A172 (cell line): ENCODE results near the gene TPSD1. TPM values are rescaled to one million over a fixed set of nuclear protein-coding genes. Genes with fewer than 3 reads are reported as not detected.
A peak's percentile ranks its signal among the peaks of the same experiment; 100 is the strongest.

ENCODE experiments used
- DNase-seq: peaks from one replicate; pipeline ENCODE4 v3.0.0-alpha.2; 2015; ENCODE audit warnings: low spot score
- total RNA-seq: library from RNA; depleted of rRNA; stranded (reverse); fragments of >200 nt; shearing (Covaris generic); gene quantifications from 2 replicates; pipeline ENCODE4 v1.2.3, GENCODE V29; 2014; rRNA removed

Gene TPSD1
- total RNA-seq, 1 experiment from 2014 or later = not detected

DNA sequence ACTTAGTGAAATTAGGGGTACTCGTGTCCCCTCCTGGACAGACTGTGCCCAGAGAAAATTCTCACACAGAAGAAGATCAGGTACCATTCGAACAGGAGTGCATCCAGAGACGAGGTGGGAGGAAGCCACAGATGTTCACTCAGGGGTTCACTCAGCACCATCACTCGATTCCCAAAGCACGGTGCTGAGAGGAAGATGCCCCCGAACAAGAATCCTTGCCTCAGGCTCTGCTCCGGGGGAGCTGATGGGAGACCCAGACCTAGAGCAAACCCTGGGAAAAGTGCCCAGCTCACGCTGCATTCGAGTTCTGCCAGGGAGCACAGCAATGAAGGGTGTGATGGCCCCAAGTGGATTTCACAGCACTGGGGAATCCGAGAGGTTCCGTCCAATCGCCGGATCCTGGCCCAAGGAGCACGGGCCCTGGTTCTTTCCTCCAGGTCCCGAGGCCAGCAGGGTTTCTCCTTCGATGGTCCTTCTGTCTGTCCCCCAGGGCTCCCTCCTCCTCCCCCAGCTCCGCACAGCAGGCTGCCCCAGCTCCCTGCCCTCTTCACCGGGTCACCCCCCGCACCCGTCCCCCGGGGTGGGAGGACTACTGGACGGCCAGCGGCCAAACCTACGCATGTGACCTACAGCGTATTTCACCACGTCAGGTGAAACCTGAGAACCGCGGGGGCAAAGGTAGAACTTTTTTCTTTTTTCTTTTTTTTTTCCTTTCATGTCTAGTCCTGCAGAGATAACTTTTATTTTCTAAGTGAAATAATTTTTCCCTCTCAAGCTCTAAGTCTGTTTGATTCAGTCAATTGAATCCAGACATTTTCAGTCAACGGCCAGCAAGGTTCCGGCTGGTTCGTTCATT lies 43.4 kb downstream of the TPSD1 start:
- no peak for DNase-seq

DNA sequence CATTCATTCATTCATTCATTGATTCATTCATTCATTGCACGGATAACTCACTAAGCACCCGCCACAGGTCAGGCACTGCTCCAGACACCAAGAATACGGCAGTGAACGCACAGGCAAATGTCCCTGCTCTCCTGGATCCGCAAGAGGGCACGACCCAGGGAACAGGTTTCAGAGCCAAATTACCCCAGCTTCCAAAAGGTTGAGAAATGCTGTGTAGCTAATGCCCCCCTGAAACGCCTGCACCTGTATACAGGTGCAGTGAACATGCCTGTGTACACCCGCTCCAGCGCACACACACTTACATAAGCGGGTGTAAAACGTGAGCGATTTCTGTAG lies 44.0 kb downstream of the TPSD1 start:
- no peak for DNase-seq

GRCh38 chr16:1300664-1301476 lies 45.0 kb downstream of the TPSD1 start:
- no peak for DNase-seq

GRCh38 chr16:1301562-1301961 lies 45.7 kb downstream of the TPSD1 start:
- DNase-seq = no peak

GRCh38 chr16:1305823-1306222 lies 50.0 kb downstream of the TPSD1 start:
- DNase-seq = no peak

DNA sequence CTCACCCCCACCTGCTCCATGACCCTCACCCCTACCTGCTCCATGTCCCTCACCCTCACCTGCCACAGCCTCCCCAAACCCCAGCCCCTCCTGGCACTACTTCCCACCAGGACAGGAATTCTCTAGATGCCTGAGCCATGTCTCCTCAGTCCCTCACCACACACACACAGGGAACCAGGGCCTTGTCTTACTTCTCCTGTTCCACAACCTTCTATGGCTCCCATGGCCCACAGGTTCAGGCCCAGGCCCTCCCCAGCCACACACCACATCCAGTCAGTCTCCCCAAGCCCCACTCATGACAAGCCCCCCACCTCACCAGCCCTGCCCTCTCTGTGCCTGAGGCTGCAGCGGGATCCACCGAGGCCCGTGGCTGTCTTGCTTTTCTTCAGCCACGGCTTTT lies 50.5 kb downstream of the TPSD1 start:
- DNase-seq = no peak

DNA sequence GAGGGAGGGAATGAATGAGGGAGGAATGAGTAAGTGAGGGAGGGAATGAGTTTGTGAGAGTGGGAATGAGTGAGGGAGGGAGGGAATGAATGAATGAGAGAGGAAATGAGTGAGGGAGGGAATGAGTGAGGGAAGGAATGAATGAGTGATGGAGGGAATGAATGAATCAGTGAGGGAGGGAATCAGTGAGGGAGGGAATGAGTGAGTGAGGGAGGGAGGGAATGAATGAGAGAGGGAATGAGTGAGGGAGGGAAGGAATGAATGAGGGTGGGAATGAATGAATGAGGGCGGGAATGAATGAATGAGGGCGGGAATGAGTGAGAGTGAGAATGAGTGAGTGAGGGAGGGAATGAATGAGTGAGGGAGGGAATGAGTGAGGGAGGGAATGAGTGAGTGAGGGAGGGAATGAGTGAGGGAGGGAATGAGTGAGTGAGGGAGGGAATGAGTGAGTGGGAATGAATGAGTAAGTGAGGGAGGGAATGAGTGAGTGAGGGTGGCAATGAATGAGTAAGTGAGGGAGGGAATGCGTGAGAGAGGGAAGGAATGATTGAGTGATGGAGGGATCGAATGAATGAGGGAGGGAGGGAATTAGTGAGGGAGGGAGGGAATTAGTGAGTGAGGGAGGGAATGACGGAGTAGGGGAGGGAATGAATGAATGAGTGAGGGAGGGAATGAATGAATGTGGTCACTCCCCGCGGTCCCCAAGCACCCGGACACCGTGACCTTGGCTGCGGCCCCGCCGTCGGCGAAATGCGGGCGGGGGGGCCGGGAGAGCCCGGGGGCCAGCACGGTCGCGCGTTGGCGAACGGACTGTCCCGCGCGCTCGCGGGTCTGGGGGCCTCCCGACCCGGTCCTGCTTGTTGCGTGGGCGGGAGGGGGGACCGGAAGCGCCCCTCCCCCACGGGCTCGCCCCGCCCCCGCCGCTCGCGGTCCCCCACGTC lies 52.4 kb downstream of the TPSD1 start:
- peak; percentile 87 for DNase-seq

Other genes with a start within 250 kb of the TPSD1 start
- not detected in 2 replicates for gene SSTR5, start 183.3 kb upstream of the TPSD1 start, total RNA-seq
- gene C1QTNF8, start 159.8 kb upstream of the TPSD1 start, total RNA-seq = 2.9 TPM in 1 of 2 replicates, not detected in the other
- gene CACNA1H, start 103.0 kb upstream of the TPSD1 start, total RNA-seq = 2.0 and 3.4 TPM in 2 replicates
- gene TPSG1, start 30.8 kb upstream of the TPSD1 start, total RNA-seq = 2.9 and 4.3 TPM in 2 replicates
- 1.1 TPM in 1 of 2 replicates, not detected in the other for gene TPSB2, start 25.9 kb upstream of the TPSD1 start, total RNA-seq
- gene TPSAB1, start 15.4 kb upstream of the TPSD1 start, total RNA-seq = 2.1 and 4.0 TPM in 2 replicates
- gene UBE2I, start 53.6 kb downstream of the TPSD1 start, total RNA-seq = 102 and 117 TPM in 2 replicates
- 2.4 and 10.3 TPM in 2 replicates for gene BAIAP3, start 77.6 kb downstream of the TPSD1 start, total RNA-seq
- 179 TPM in 2 replicates for gene TSR3, start 95.8 kb downstream of the TPSD1 start, total RNA-seq
- 45.8 and 61.0 TPM in 2 replicates for gene GNPTG, start 95.9 kb downstream of the TPSD1 start, total RNA-seq
- 25.5 and 31.6 TPM in 2 replicates for gene UNKL, start 158.6 kb downstream of the TPSD1 start, total RNA-seq
- gene UQCC4, start 164.7 kb downstream of the TPSD1 start, total RNA-seq = 38.6 and 45.1 TPM in 2 replicates
- not detected in 2 replicates for gene PERCC1, start 175.0 kb downstream of the TPSD1 start, total RNA-seq
- gene CCDC154, start 188.5 kb downstream of the TPSD1 start, total RNA-seq = 0.03 and 0.26 TPM in 2 replicates
- gene CLCN7, start 219.0 kb downstream of the TPSD1 start, total RNA-seq = 79.9 and 86.3 TPM in 2 replicates
- gene PTX4, start 232.9 kb downstream of the TPSD1 start, total RNA-seq = not detected in 2 replicates
- gene TELO2, start 237.3 kb downstream of the TPSD1 start, total RNA-seq = 20.9 and 28.8 TPM in 2 replicates